Neuronal stem cell (in vitro differentiated cells): ENCODE results near the gene WDR62.

ENCODE experiments used
- DNase-seq: peaks from one replicate; pipeline ENCODE4 v3.0.0-alpha.2; 2013; ENCODE audit warnings: low spot score
- H2AFZ ChIP-seq: one replicate; pipeline ENCODE4 v1.6.1; 2013; ENCODE audit warnings: mild to moderate bottlenecking, low read length, inconsistent platforms
- H2AK5ac ChIP-seq: 2 replicates; pipeline ENCODE4 v1.6.1; 2013; ENCODE audit warnings: low read depth, mild to moderate bottlenecking, inconsistent platforms, low read length, moderate library complexity, mixed read lengths
- H2BK120ac ChIP-seq: 2 replicates; pipeline ENCODE4 v1.6.1; 2013; ENCODE audit warnings: low read depth, mild to moderate bottlenecking, inconsistent platforms, low read length, moderate library complexity, mixed read lengths
- H2BK12ac ChIP-seq: one replicate; pipeline ENCODE4 v1.6.1; 2013; ENCODE audit warnings: low read length, inconsistent platforms
- H2BK15ac ChIP-seq: 2 replicates; pipeline ENCODE4 v1.6.1; 2013; ENCODE audit warnings: mild to moderate bottlenecking, low read length, inconsistent platforms, mixed read lengths
- H2BK5ac ChIP-seq: one replicate; pipeline ENCODE4 v1.6.1; 2013; ENCODE audit warnings: inconsistent platforms, mild to moderate bottlenecking, low read length, moderate library complexity
- H3K14ac ChIP-seq: one replicate; pipeline ENCODE4 v1.6.1; 2013; ENCODE audit warnings: low read length, inconsistent platforms
- H3K18ac ChIP-seq: 2 replicates; pipeline ENCODE4 v1.6.1; 2013; ENCODE audit warnings: low read length, inconsistent platforms
- H3K23ac ChIP-seq: 2 replicates; pipeline ENCODE4 v1.6.1; 2013; ENCODE audit warnings: low read depth, mild to moderate bottlenecking, mixed read lengths, low read length, inconsistent platforms; ENCODE audit not compliant: poor library complexity
- H3K27ac ChIP-seq: replicated peaks from 3 replicates; pipeline ENCODE4 v1.5.1; 2013; ENCODE audit warnings: low read length, inconsistent platforms
- H3K27me3 ChIP-seq, 3 experiments: 2 replicates each; pipeline ENCODE4 v1.6.1; 2013; ENCODE audit warnings: low read length in 3 of 3, mild to moderate bottlenecking in 2 of 3, inconsistent platforms in 1 of 3, low read depth in 1 of 3, mixed read lengths in 1 of 3, moderate library complexity in 1 of 3; ENCODE audit not compliant: control insufficient read depth in 3 of 3, insufficient read depth in 3 of 3
- H3K36me3 ChIP-seq, 2 donors: replicated peaks in 1 of 2; 2 replicates each; pipeline ENCODE4 v1.6.1; 2013; ENCODE audit warnings: low read length in 2 of 2; ENCODE audit not compliant: control insufficient read depth in 2 of 2, insufficient read depth in 2 of 2
- H3K4ac ChIP-seq: 2 replicates; pipeline ENCODE4 v1.6.1; 2013; ENCODE audit warnings: inconsistent platforms, mild to moderate bottlenecking, low read length, moderate library complexity
- H3K4me1 ChIP-seq, 2 donors: 1 replicate in 1 of 2; 2 replicates in 1 of 2; pipeline ENCODE4 v1.6.1; 2013; ENCODE audit warnings: low read length in 2 of 2, low read depth in 1 of 2; ENCODE audit not compliant: control insufficient read depth in 2 of 2, insufficient read depth in 1 of 2
- H3K4me2 ChIP-seq: one replicate; pipeline ENCODE4 v1.6.1; 2013; ENCODE audit warnings: mild to moderate bottlenecking, low read length, inconsistent platforms; ENCODE audit not compliant: insufficient read depth, poor library complexity, severe bottlenecking
- H3K4me3 ChIP-seq, 2 donors: 2 replicates each; pipeline ENCODE4 v1.5.1; 2013; ENCODE audit warnings: low read length in 2 of 2, mild to moderate bottlenecking in 2 of 2, inconsistent platforms in 1 of 2, moderate library complexity in 1 of 2
- H3K79me1 ChIP-seq: one replicate; pipeline ENCODE4 v1.6.1; 2013; ENCODE audit warnings: low read depth, mild to moderate bottlenecking, inconsistent platforms, low read length, moderate library complexity
- H3K9ac ChIP-seq: one replicate; pipeline ENCODE4 v1.6.1; 2013; ENCODE audit warnings: mild to moderate bottlenecking, low read depth, low read length, inconsistent platforms; ENCODE audit not compliant: poor library complexity
- H3K9me3 ChIP-seq, 2 donors: replicated peaks in 1 of 2; 2 replicates each; pipeline versions ENCODE3 to v1.6.1; 2013; ENCODE audit warnings: low read length in 2 of 2, mild to moderate bottlenecking in 2 of 2, inconsistent platforms in 1 of 2, low read depth in 1 of 2, mixed read lengths in 1 of 2, moderate library complexity in 1 of 2; ENCODE audit not compliant: control insufficient read depth in 2 of 2, insufficient read depth in 1 of 2
- H4K8ac ChIP-seq: one replicate; pipeline ENCODE4 v1.6.1; 2013; ENCODE audit warnings: low read depth, mild to moderate bottlenecking, inconsistent platforms, low read length, moderate library complexity
- H4K91ac ChIP-seq: one replicate; pipeline ENCODE4 v1.6.1; 2013; ENCODE audit warnings: low read length, low read depth, mild to moderate bottlenecking, inconsistent platforms; ENCODE audit not compliant: poor library complexity
- WGBS, 2 donors: extraction: QIAGEN DNeasy Blood & Tissue Kit; methylation state at CpG; one replicate each; pipeline ENCODE4 v1.1.7; 2013; ENCODE audit warnings: missing lambda C conversion rate in 2 of 2, mixed read lengths in 1 of 2; ENCODE audit not compliant: insufficient read length in 2 of 2, insufficient replicate concordance in 1 of 2; ENCODE audit errors: extremely low coverage in 2 of 2; 5-methylcytosine and 5-hydroxymethylcytosine counted together

WDR62 gene

DNA sequence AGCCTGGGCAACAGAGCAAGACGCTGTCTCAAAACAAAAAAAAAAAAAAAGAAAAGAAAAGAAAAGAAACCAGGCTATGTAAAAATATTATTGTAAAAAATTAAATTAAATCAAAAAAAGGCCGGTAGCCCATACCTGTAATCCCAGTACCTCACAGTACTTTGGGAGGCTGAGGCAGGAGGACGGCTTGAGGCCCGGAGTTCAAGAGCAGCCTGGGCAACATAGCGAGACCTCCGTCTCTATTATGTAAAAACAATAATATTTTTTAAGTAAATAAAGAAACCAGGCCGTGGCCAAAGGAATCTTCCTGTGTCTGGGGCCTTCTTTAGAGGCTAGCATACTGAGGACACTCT, 84.4 kb downstream of the WDR62 start:
- no peaks in the 10 kb centered on the region for H3K9me3 ChIP-seq
- peaks cover 12% of the 10 kb centered on the region for H3K79me1 ChIP-seq
- no peak overlapping the region for H3K23ac ChIP-seq
- WGBS, 2 donors, result no CpG with 5 or more reads among the region's 7 CpGs
- H3K14ac ChIP-seq, result no peak overlapping the region
- H3K4me2 ChIP-seq, result peak overlapping the region; percentile 99
- no peak overlapping the region for H3K4ac ChIP-seq
- H3K9ac ChIP-seq, result no peak overlapping the region
- H3K18ac ChIP-seq, result no peak overlapping the region
- no peak overlapping the region for H2AK5ac ChIP-seq
- no peak overlapping the region for H4K91ac ChIP-seq
- H2BK5ac ChIP-seq, result no peak overlapping the region
- H2BK15ac ChIP-seq, result no peak overlapping the region
- H3K4me1 ChIP-seq, result peaks cover 2 to 10% of the 10 kb centered on the region in 2 donors
- no peak overlapping the region for H2BK120ac ChIP-seq
- H2BK12ac ChIP-seq, result no peak overlapping the region
- H3K27ac ChIP-seq, result peak overlapping the region; percentile 81
- H4K8ac ChIP-seq, result no peak overlapping the region
- H3K4me3 ChIP-seq, result peak overlapping the region; percentile 81 to 87
- H2AFZ ChIP-seq, result peak overlapping the region; percentile 97
- H3K27me3 ChIP-seq, result no peaks in the 10 kb centered on the region
- peaks cover 10 to 23% of the 10 kb centered on the region in 2 donors for H3K36me3 ChIP-seq
- DNase-seq, result no peak

- Histone ChIP-seq H3K27me3 (no peaks in the 10 kb centered on the region), H3K14ac (peak within 1 kb of the TSS; percentile 95), H3K9me3 (no peaks in the 10 kb centered on the region), H3K23ac (peak within 1 kb of the TSS; percentile 86), H3K27ac (peak within 1 kb of the TSS; percentile 81), H3K18ac (peak within 1 kb of the TSS; percentile 98), H2AFZ (peak within 1 kb of the TSS; percentile 97), H2AK5ac (peak within 1 kb of the TSS; percentile 41), H3K9ac (peak within 1 kb of the TSS; percentile 92), H2BK12ac (peak within 1 kb of the TSS; percentile 81), H2BK15ac (peak within 1 kb of the TSS; percentile 88), H3K4me1 (peaks cover 2 to 10% of the 10 kb centered on the region in 2 donors), H4K8ac (no peak within 1 kb of the TSS), H3K4me3 (peak within 1 kb of the TSS; percentile 81 to 93), H4K91ac (no peak within 1 kb of the TSS), H3K4ac (peak within 1 kb of the TSS; percentile 19), H3K4me2 (peak within 1 kb of the TSS; percentile 99), H2BK120ac (peak within 1 kb of the TSS; percentile 28), H2BK5ac (peak within 1 kb of the TSS; percentile 93), H3K36me3 (peaks cover 15 to 29% of the 10 kb centered on the region in 2 donors), H3K79me1 (peaks cover 12% of the 10 kb centered on the region)
- DNase-seq, result peak; percentile 97
- no CpG with 5 or more reads among the region's 75 CpGs for WGBS, 2 donors
Measured at GRCh38 chr19:36139473-36140303, 85.0 kb downstream of the WDR62 start, which contains the start of gene CAPNS1. CAPNS1 (plus strand) TSS chr19:36140066; CDS start chr19:36141012, 946 bp downstream.

DNA sequence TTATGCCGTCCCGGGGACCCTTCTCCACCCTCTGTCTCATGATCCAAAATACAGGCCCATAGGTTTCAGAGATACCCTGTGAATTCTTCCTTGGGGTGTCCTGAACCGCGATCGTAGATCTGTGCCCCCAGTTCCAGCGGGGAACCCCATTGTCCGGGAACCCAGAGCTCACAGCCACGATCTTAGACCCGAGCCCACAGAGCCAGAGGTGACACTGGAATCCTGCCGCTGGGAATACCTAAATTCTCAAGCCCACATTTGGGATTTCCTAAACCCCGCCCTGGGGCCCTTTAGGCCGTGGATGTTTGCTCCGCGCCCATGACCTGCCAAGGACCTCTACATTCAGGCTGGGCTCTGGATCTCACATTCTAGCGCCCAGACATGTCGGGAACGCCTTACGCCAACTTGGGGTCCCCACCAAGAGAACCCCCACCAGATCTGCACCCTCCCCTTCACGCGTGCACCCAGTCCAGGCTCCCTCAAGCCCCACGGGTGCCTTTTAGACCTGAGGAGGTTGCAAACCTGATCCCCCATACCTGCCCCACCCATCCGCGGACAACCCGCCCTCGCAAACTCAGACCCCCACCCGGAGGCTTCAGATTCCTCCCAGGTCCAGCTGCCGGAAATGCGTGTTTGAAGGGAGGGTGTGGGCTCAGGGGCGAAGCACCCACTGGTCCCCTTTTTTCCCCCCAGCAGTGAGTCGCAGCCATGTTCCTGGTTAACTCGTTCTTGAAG, 85.8 kb downstream of the WDR62 start:
- H4K91ac ChIP-seq, result no peak overlapping the region
- H3K4me3 ChIP-seq, result peak overlapping the region; percentile 81 to 93
- no peak overlapping the region for H4K8ac ChIP-seq
- peaks cover 18 to 36% of the 10 kb centered on the region in 2 donors for H3K36me3 ChIP-seq
- peaks cover 12% of the 10 kb centered on the region for H3K79me1 ChIP-seq
- no CpG with 5 or more reads among the region's 31 CpGs for WGBS, 2 donors
- peak overlapping the region; percentile 88 for H2BK15ac ChIP-seq
- peak overlapping the region; percentile 33 for H2AK5ac ChIP-seq
- peak overlapping the region; percentile 28 for H2BK120ac ChIP-seq
- peak overlapping the region; percentile 93 for H2BK5ac ChIP-seq
- no peak overlapping the region for H3K14ac ChIP-seq
- peak overlapping the region; percentile 77 for H3K27ac ChIP-seq
- no peak overlapping the region for H3K4ac ChIP-seq
- H3K4me1 ChIP-seq, result peaks cover 2 to 10% of the 10 kb centered on the region in 2 donors
- H2AFZ ChIP-seq, result peak overlapping the region; percentile 84
- H3K18ac ChIP-seq, result peak overlapping the region; percentile 98
- peak; percentile 36 for DNase-seq
- H3K9me3 ChIP-seq, result no peaks in the 10 kb centered on the region
- no peak overlapping the region for H2BK12ac ChIP-seq
- peak overlapping the region; percentile 92 for H3K9ac ChIP-seq
- no peaks in the 10 kb centered on the region for H3K27me3 ChIP-seq
- H3K4me2 ChIP-seq, result peak overlapping the region; percentile 61
- H3K23ac ChIP-seq, result peak overlapping the region; percentile 86
